Measurements from ENCODE around the gene SPATA25.

SPATA25 gene

DNA sequence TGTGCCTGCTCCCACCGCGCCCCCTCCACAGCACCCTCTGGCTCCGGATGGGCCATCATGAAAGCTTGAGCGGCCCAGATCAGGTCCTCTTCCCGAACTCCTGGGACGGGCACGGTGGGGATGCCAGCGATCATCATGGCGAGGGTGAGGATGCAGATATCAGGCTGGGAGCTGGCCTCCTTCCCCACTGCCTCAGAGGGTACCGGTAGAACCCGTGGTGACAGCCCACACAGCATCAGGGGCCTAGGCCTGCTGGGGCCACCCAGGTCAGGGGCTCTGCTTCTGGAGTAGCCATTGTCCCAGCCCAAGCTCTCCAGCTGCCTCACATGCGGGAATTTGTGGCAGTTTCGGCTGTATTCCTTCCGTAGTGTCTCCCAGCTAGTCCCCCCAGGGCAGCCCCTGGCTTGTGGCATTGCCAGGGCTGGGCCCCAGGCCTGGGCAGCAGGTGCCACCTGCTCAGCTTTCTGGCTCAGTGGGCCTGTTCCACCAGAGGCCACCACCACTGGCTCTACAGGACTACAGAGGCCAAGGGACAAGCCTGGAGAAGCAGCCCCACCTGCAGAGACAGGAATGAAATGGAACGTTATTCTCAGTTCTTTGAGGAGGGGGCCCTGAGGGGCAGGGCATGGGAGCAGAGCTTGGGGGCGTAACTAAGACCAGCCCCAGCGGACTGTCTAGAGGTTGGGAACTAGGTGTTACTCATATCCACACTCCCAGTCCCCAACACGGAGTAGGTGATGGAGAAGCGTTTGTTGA, 654 bp downstream of the SPATA25 start:
- Histone ChIP-seq H3K36me3 (ENCODE audit: low read depth) (peaks cover 34% of the 10 kb centered on the region), H3K9me3 (ENCODE audit: severe bottlenecking) (no peaks in the 10 kb centered on the region), H3K4me3 (ENCODE audit: severe bottlenecking) (no peak overlapping the region), H3K27ac (ENCODE audit: poor library complexity, severe bottlenecking) (no peak overlapping the region), H3K27me3 (ENCODE audit: insufficient read depth, poor library complexity, severe bottlenecking) (no peaks in the 10 kb centered on the region), H3K4me1 (ENCODE audit: insufficient read depth, poor library complexity, severe bottlenecking) (peaks cover 13% of the 10 kb centered on the region)
- no peak for TF ChIP-seq CTCF (IDR thresholded peaks at IDR 0.05; ENCODE audit: poor library complexity, severe bottlenecking)
- peak; percentile 84 for DNase-seq (ENCODE audit: low spot score)
- ATAC-seq (ENCODE audit: low read depth): no peak

- Histone ChIP-seq H3K27me3 (ENCODE audit: insufficient read depth, poor library complexity, severe bottlenecking) (no peaks in the 10 kb centered on the region), H3K9me3 (ENCODE audit: severe bottlenecking) (no peaks in the 10 kb centered on the region), H3K4me1 (ENCODE audit: insufficient read depth, poor library complexity, severe bottlenecking) (peaks cover 16% of the 10 kb centered on the region), H3K27ac (ENCODE audit: poor library complexity, severe bottlenecking) (peak overlapping the region; percentile 61), H3K4me3 (ENCODE audit: severe bottlenecking) (no peak overlapping the region), H3K36me3 (ENCODE audit: low read depth) (peaks cover 34% of the 10 kb centered on the region)
- no peak for ATAC-seq (ENCODE audit: low read depth)
- peak; percentile 76 for DNase-seq (ENCODE audit: low spot score)
- no peak for TF ChIP-seq CTCF (IDR thresholded peaks at IDR 0.05; ENCODE audit: poor library complexity, severe bottlenecking)
Measured at GRCh38 chr20:45883100-45883469, 4.3 kb downstream of the SPATA25 start.

DNA sequence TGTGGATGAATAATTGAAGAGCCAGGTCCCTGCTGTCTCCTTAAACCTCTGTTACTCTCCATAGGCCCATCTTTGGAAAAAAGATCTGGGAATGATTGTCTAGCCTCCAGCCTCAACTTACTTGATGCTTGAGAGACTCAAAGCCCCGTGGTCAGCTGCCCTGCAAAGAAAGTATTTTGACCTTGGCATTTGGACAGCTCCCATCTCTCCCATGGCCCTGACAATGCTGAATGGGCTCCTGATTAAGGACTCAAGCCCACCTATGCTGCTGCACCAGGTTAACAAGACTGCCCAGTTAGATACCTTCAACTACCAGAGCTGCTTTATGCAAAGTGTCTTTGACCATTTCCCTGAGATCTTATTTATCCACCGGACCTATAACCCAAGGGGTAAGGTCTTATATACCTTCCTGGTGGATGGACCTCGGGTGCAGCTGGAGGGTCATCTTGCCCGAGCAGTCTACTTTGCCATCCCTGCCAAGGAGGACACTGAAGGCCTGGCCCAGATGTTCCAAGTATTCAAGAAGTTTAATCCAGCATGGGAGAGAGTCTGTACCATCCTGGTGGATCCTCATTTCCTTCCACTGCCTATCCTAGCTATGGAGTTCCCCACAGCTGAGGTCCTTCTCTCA, 4.8 kb downstream of the SPATA25 start:
- Histone ChIP-seq H3K27me3 (ENCODE audit: insufficient read depth, poor library complexity, severe bottlenecking) (no peaks in the 10 kb centered on the region), H3K4me3 (ENCODE audit: severe bottlenecking) (no peak overlapping the region), H3K4me1 (ENCODE audit: insufficient read depth, poor library complexity, severe bottlenecking) (peaks cover 16% of the 10 kb centered on the region), H3K27ac (ENCODE audit: poor library complexity, severe bottlenecking) (peak overlapping the region; percentile 61), H3K36me3 (ENCODE audit: low read depth) (peaks cover 34% of the 10 kb centered on the region), H3K9me3 (ENCODE audit: severe bottlenecking) (no peaks in the 10 kb centered on the region)
- TF ChIP-seq CTCF (IDR thresholded peaks at IDR 0.05; ENCODE audit: poor library complexity, severe bottlenecking): no peak
- DNase-seq (ENCODE audit: low spot score): peak; percentile 69
- no peak for ATAC-seq (ENCODE audit: low read depth)

DNA sequence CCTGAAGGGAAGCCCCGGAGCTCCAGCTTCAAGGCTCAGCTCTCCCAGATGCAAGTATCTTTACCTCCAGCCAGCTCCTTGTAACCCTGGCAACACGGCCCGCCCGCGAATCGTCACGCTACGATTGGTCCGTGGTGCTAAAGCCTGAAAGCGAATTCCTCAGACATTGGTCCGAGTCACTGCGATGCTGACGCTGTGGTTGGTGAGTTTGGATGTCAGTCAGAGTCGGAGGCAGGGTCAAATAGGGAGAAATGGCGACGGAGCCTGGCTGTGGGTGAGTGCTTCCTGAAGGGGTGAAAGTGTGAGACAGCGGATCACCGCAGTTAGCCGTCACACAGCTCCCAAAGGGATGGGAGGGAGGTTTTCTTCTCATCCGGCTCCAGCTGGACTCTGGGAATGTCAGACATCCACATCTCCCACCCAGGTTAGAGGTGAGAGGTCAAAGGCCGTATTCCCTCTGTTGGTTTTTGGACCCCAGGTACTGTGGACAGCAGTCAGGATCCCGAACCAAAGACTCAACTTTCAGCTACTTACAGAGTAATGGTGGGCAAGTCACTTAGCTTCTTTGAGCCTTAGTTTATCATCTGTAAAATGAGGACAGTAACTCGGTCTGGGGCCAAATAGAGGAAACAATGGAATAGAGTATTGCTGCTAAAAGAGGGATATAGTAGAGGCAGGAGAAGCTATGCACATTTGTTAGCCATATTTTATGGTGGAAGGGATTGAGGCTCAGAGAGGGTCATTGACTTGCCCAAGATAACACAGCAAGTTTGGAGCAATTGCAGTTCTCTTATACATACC, 6.2 kb downstream of the SPATA25 start, which contains the start of gene ZSWIM1:
Gene ZSWIM1, plus strand, starts transcription at position 240 of the 801 bp plus-strand sequence. CDS start 1,366 bp downstream, outside the sequence.
- Histone ChIP-seq H3K9me3 (ENCODE audit: severe bottlenecking) (no peaks in the 10 kb centered on the region), H3K36me3 (ENCODE audit: low read depth) (peaks cover 34% of the 10 kb centered on the region), H3K27ac (ENCODE audit: poor library complexity, severe bottlenecking) (peak within 1 kb of the TSS; percentile 13), H3K27me3 (ENCODE audit: insufficient read depth, poor library complexity, severe bottlenecking) (no peaks in the 10 kb centered on the region), H3K4me1 (ENCODE audit: insufficient read depth, poor library complexity, severe bottlenecking) (peaks cover 16% of the 10 kb centered on the region), H3K4me3 (ENCODE audit: severe bottlenecking) (peak within 1 kb of the TSS; percentile 48)
- ATAC-seq (ENCODE audit: low read depth) (peak; percentile 97), DNase-seq (ENCODE audit: low spot score) (peak; percentile 100)
- no peak for TF ChIP-seq CTCF (IDR thresholded peaks at IDR 0.05; ENCODE audit: poor library complexity, severe bottlenecking)
